Upper lobe of left lung (tissue), 4 donors: Measurements from ENCODE around the gene RPL39.

Experiments used
- CTCF ChIP-seq, 6 experiments: fragments of 450-650 bp in 4 of 6; fragments of 200-600 bp in 2 of 6; sonication (generic) in 2 of 6; IDR thresholded peaks; one replicate each; pipeline ENCODE4 v1.5.1; 2016 to 2019; ENCODE audit warnings: antibody characterized with exemption in 6 of 6
- EP300 ChIP-seq, 4 donors: sonication (generic); formaldehyde crosslinking; IDR thresholded peaks; one replicate each; pipeline ENCODE4 v1.5.1; 2017; ENCODE audit warnings: antibody characterized with exemption in 4 of 4, control low read depth in 2 of 4
- POLR2A ChIP-seq, 4 donors: fragments of 450-650 bp; IDR thresholded peaks; one replicate each; pipeline ENCODE4 v1.5.1; 2016 to 2017; ENCODE audit warnings: antibody characterized with exemption in 4 of 4, mild to moderate bottlenecking in 2 of 4

DNA sequence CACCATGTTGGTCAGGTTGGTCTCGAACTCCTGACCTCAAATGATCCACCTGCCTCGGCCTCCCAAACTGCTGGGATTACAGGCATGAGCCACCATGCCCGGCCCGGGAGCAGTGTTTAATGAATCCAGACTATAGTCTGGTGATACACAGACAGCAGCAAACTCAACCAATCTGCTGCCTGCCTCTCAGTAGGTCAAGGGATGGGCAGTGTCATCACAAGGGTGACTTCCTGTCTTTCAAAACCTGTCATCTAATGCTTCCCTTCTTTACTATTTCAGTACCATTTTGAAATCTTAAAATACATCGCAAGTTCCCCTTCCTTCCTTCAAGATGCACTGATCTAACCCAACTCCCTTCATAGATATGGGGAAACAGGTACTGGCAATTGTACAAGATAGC is 8.4 kb downstream of the RPL39 start:
- TF ChIP-seq POLR2A (IDR thresholded peaks at IDR 0.05) (no peak), CTCF (IDR thresholded peaks at IDR 0.05) (no peak), EP300 (IDR thresholded peaks at IDR 0.05) (no peak)
